Activated T-cell treated with anti-CD3 and anti-CD28 coated beads, Interleukin-2, amount 50 U/mL, for 72 hours (primary cell): ENCODE data around the gene C1orf53. TPM values are rescaled to one million over a fixed set of nuclear protein-coding genes. Genes with fewer than 3 reads are reported as not detected.

Experiments
- total RNA-seq, 2 donors: library from RNA; stranded (reverse); gene quantifications; one replicate each; pipeline ENCODE4 v1.2.3, GENCODE V29; 2022

The C1orf53 gene
- total RNA-seq, 2 donors from 2014 or later, result not detected

Other genes starting within 250 kb of the C1orf53 start
- 10 to 100 TPM; 17.7 to 19.9 TPM for gene DENND1B, start 127.2 kb upstream of the C1orf53 start, total RNA-seq
- under 1 TPM in 1 of 2 donors, not detected in 1; 0.02 TPM for gene LHX9, start 14.7 kb downstream of the C1orf53 start, total RNA-seq